MG63 (cell line): ENCODE measurements around the gene ALDOC. TPM values are rescaled to one million over a fixed set of nuclear protein-coding genes. Genes with fewer than 3 reads are reported as not detected.

Experiments
- DNase-seq: peaks from one replicate; pipeline ENCODE4 v3.0.0-alpha.2; 2020
- H3K27me3 ChIP-seq: fragments of 250-450 bp; sonication (Bioruptor Pico); 2 replicates; pipeline ENCODE4 v1.5.1; 2020; ENCODE audit warnings: mild to moderate bottlenecking, moderate library complexity
- H3K36me3 ChIP-seq: fragments of 250-450 bp; sonication (Bioruptor Pico); 2 replicates; pipeline ENCODE4 v1.5.1; 2020; ENCODE audit warnings: mild to moderate bottlenecking, moderate library complexity
- H3K4me3 ChIP-seq: fragments of 250-450 bp; sonication (Bioruptor Pico); 2 replicates; pipeline ENCODE4 v1.5.1; 2020; ENCODE audit warnings: mild to moderate bottlenecking, moderate library complexity
- H3K9me3 ChIP-seq: fragments of 250-450 bp; sonication (Bioruptor Pico); 2 replicates; pipeline ENCODE4 v1.5.1; 2020; ENCODE audit warnings: mild to moderate bottlenecking, moderate library complexity
- total RNA-seq: library from RNA; depleted of rRNA; stranded (reverse); fragments of >200 nt; shearing (Covaris generic); gene quantifications from 2 replicates; pipeline ENCODE4 v1.2.3, GENCODE V29; 2014; ENCODE audit warnings: low replicate concordance

Gene ALDOC
- total RNA-seq, 1 experiment from 2014 or later: 1.1 TPM

DNA sequence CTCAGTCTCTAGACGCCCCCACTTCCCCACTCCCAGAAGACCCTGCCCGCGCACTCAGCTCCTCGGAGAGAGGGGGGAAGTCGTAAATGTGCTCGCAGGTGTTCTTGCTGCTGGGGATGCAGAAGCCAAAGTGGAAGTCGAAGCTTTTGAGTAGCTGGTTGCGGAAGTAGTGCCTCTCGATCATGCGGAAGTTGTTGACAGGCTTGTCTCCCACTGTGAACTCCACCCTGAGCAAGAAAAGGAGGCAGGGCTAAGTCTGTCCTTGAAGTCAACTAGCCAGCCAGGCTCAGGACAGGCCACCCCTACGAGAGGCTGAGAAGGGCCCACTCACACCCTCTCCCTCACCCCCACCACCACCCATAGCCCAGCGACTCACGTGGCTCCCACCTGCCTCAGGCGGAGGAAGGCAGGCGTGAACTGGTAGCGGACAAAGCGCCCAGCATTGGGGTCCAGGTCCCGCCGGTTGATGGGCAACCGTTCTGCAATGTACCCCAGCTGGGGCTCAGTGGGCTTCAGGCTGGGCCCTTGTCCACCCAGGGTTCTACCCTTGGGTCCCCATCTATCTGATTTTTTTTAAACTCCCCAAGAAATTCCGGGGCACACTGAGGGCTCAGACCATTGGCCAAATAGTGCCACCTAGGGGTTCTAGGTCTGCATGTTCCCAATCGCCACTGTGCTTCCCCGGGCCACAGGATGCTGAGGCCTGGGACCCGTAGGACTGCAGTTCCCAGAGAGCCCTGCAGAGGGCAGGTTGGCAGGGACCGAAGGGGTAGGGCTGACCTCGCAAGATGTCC, 28.9 kb downstream of the ALDOC start:
- Histone ChIP-seq H3K4me3 (no peak overlapping the region), H3K9me3 (no peaks in the 10 kb centered on the region), H3K27me3 (no peaks in the 10 kb centered on the region), H3K36me3 (peaks cover 22% of the 10 kb centered on the region)
- DNase-seq: peak; percentile 74

GRCh38 chr17:28547096-28547622, 29.5 kb downstream of the ALDOC start:
- no peak for DNase-seq
- Histone ChIP-seq H3K36me3 (peaks cover 22% of the 10 kb centered on the region), H3K9me3 (no peaks in the 10 kb centered on the region), H3K27me3 (no peaks in the 10 kb centered on the region), H3K4me3 (no peak overlapping the region)

GRCh38 chr17:28545787-28546415, 30.8 kb downstream of the ALDOC start:
- Histone ChIP-seq H3K4me3 (no peak overlapping the region), H3K9me3 (no peaks in the 10 kb centered on the region), H3K36me3 (peaks cover 22% of the 10 kb centered on the region), H3K27me3 (no peaks in the 10 kb centered on the region)
- DNase-seq: no peak

GRCh38 chr17:28545141-28545503, 31.6 kb downstream of the ALDOC start:
- Histone ChIP-seq H3K27me3 (no peaks in the 10 kb centered on the region), H3K36me3 (peaks cover 22% of the 10 kb centered on the region), H3K4me3 (no peak overlapping the region), H3K9me3 (no peaks in the 10 kb centered on the region)
- DNase-seq: no peak

DNA sequence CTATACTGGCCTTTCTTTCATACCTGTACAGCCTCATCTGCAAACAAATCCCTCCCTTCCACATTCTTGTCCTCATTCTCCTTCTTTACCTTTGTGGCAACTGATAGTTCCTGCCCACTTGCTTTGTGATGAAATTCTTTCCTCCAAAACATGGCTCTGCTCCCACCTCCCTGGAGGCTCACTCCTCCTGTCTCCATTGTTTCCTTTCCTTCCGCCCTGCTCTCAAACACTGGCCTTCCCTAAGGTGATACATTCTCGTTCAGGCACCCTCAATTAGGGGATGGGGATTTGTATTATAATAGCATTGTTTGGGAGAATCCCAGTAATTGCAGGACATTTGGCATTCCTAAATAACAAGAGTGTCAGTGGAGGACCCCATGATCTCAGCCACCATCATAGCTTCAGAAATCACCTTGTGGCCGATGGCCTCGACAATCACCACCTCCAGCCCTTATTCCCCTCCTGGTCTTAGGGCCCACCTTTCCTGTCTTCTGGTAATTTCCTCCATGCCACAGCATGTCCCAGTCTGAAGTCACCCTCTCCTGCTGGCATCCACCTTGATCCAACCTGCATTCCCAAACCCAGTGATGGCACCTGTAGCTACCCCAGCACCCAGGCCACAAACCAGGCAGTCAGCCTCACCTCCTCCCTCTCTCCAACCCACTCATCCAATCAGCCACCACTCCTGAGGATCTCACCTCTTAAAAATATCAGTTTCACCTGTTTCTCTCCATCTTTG, 32.1 kb downstream of the ALDOC start:
- no peaks in the 10 kb centered on the region for H3K9me3 ChIP-seq
- H3K4me3 ChIP-seq: no peak overlapping the region
- DNase-seq: no peak
- no peaks in the 10 kb centered on the region for H3K27me3 ChIP-seq
- peaks cover 22% of the 10 kb centered on the region for H3K36me3 ChIP-seq

DNA sequence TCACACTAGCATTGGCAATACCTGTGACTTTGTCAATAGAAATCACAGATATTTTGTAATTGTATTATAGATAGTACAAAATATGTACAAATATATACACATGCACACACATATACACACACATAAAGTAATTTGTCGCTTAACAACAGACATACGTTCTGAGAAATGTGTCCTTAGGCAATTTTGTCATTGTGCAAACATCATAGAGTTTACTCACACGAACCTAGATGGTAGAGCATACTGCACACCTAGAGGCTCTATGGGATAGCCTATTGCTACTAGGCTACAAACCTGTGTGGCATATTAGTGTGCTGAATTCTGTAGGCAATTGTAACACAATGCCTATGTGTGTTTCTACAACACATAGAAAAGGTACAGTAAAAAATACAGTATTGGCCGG, 35.3 kb downstream of the ALDOC start:
- H3K4me3 ChIP-seq: no peak overlapping the region
- no peaks in the 10 kb centered on the region for H3K27me3 ChIP-seq
- DNase-seq: no peak
- no peaks in the 10 kb centered on the region for H3K9me3 ChIP-seq
- H3K36me3 ChIP-seq: peaks cover under 1% of the 10 kb centered on the region; the same call in 1 of the 2 replicates

GRCh38 chr17:28540231-28540630, 36.5 kb downstream of the ALDOC start:
- H3K9me3 ChIP-seq: no peaks in the 10 kb centered on the region
- no peak for DNase-seq
- H3K4me3 ChIP-seq: no peak overlapping the region
- H3K36me3 ChIP-seq: no peaks in the 10 kb centered on the region
- H3K27me3 ChIP-seq: no peaks in the 10 kb centered on the region

GRCh38 chr17:28538296-28538895, 38.3 kb downstream of the ALDOC start:
- H3K27me3 ChIP-seq: no peaks in the 10 kb centered on the region
- no peak for DNase-seq
- H3K36me3 ChIP-seq: no peaks in the 10 kb centered on the region
- H3K9me3 ChIP-seq: no peaks in the 10 kb centered on the region
- H3K4me3 ChIP-seq: no peak overlapping the region

GRCh38 chr17:28537219-28537610, 39.5 kb downstream of the ALDOC start:
- H3K4me3 ChIP-seq: no peak overlapping the region
- H3K27me3 ChIP-seq: no peaks in the 10 kb centered on the region
- DNase-seq: no peak

GRCh38 chr17:28536532-28537218, 40.0 kb downstream of the ALDOC start:
- H3K9me3 ChIP-seq: no peaks in the 10 kb centered on the region
- H3K36me3 ChIP-seq: no peaks in the 10 kb centered on the region
- H3K27me3 ChIP-seq: no peaks in the 10 kb centered on the region
- DNase-seq: no peak
- no peak overlapping the region for H3K4me3 ChIP-seq

More at GRCh38 chr17:28537219-28537610, 39.5 kb downstream of the ALDOC start:
- Histone ChIP-seq H3K9me3 (no peaks in the 10 kb centered on the region), H3K36me3 (no peaks in the 10 kb centered on the region)

DNA sequence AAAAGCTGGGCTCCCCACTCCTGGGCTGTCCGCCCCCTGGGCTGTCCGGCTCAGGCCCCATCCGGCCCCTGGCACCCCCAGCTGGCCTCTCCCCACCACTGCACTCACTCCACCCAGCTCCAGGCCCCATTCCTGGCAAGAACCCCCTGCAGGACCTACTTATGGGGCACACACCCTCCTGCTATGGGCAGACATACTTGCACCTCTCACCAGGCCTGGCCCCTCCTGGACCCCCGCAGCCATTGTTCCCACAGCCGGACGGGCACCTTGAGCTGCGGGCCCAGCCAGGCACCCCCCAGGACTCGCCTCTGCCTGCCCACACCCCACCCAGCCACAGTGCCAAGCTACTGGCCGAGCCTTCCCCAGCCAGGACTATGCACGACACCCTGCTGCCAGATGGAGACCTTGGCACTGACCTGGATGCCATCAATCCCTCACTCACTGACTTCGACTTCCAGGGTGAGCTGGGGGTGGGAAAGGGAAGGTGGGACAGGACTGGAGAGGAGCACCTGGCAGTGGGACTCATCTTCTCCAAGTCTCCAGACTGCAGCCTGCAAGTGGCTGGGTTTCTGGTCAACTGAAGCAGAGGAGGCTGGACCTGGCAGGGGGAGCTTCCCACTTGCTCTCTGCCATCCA, 41.8 kb downstream of the ALDOC start:
- no peaks in the 10 kb centered on the region for H3K9me3 ChIP-seq
- H3K27me3 ChIP-seq: no peaks in the 10 kb centered on the region
- no peak overlapping the region for H3K4me3 ChIP-seq
- H3K36me3 ChIP-seq: no peaks in the 10 kb centered on the region
- no peak for DNase-seq

DNA sequence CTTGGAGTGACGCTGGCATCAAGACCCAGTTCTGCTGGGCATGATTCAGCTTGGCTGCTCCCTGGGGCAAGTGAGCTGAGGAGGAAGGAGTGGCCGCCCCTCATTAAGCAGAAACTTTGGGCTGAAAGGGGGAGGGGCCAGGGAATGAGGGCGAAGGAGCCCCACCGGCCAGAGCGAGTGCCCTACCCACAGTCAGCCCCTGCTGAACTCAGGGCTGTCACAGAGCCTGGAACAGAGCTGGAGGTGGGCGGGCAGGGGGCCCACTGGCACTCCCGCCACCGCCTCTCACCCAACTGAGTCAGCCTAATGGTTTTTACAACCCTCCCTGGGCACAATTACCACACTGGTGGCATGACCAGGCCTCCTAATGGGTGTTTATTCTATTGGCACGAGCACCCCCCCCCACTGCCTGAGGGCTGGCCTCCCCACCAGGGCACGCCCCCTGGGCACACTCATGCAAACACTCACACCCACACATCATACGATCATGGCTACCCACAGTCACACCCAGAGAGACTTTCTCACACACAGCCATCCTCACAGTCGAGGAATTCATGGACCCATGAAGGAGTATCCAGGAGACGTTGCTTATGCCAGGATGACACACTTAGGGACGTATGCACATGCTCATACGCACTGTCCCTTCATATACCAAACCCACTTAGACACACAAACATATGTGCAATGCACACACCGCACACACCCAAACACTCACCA, 43.4 kb downstream of the ALDOC start:
- peak; percentile 92 for DNase-seq
- no peaks in the 10 kb centered on the region for H3K27me3 ChIP-seq
- no peak overlapping the region for H3K4me3 ChIP-seq
- no peaks in the 10 kb centered on the region for H3K36me3 ChIP-seq
- no peaks in the 10 kb centered on the region for H3K9me3 ChIP-seq

GRCh38 chr17:28532050-28532960, 44.4 kb downstream of the ALDOC start:
- peak; percentile 74 for DNase-seq
- no peaks in the 10 kb centered on the region for H3K9me3 ChIP-seq
- H3K4me3 ChIP-seq: no peak overlapping the region
- H3K36me3 ChIP-seq: no peaks in the 10 kb centered on the region
- no peaks in the 10 kb centered on the region for H3K27me3 ChIP-seq

- no peaks in the 10 kb centered on the region for H3K27me3 ChIP-seq
- no peaks in the 10 kb centered on the region for H3K9me3 ChIP-seq
- no peaks in the 10 kb centered on the region for H3K36me3 ChIP-seq
- DNase-seq: no peak
- no peak overlapping the region for H3K4me3 ChIP-seq
These were observed 45.8 kb downstream of the ALDOC start for GRCh38 chr17:28530926-28531325.

GRCh38 chr17:28530250-28530649, 46.4 kb downstream of the ALDOC start:
- Histone ChIP-seq H3K36me3 (no peaks in the 10 kb centered on the region), H3K9me3 (no peaks in the 10 kb centered on the region), H3K27me3 (no peaks in the 10 kb centered on the region), H3K4me3 (no peak overlapping the region)
- DNase-seq: no peak
